ELF-1 (cell line): ENCODE data around the gene FFAR1.
A peak's percentile ranks its signal among the peaks of the same experiment; 100 is the strongest.
"Not testable (repeated sequence)": the region's sequence is repeated elsewhere in the genome, so short reads cannot be mapped to it uniquely, and the experiment has no call there.

Experiments
- DNase-seq: peaks from one replicate; pipeline ENCODE4 v3.0.0-alpha.2; 2016; ENCODE audit warnings: low read depth, low spot score

FFAR1 gene

GRCh38 chr19:35342430-35342829 lies 5.3 kb upstream of the FFAR1 start:
- DNase-seq = peak; percentile 69

- DNase-seq = no peak
Observed at GRCh38 chr19:35344511-35345031, 3.1 kb upstream of the FFAR1 start.

- DNase-seq = no peak
Observed at GRCh38 chr19:35345671-35346111, 2.0 kb upstream of the FFAR1 start.

GRCh38 chr19:35346193-35347052 lies 1.3 kb upstream of the FFAR1 start:
- DNase-seq = no peak

GRCh38 chr19:35347930-35348298 lies 212 bp downstream of the FFAR1 start:
- no peak for DNase-seq

- peak; percentile 67 for DNase-seq
Observed at GRCh38 chr19:35348911-35349611, 1.4 kb downstream of the FFAR1 start.

GRCh38 chr19:35349614-35350521 lies 2.2 kb downstream of the FFAR1 start:
- DNase-seq = no peak

- no peak for DNase-seq
Observed at GRCh38 chr19:35350591-35350990, 2.9 kb downstream of the FFAR1 start.

GRCh38 chr19:35351411-35352176 lies 3.9 kb downstream of the FFAR1 start:
- DNase-seq = no peak

GRCh38 chr19:35352177-35352447 lies 4.4 kb downstream of the FFAR1 start:
- DNase-seq = no peak

GRCh38 chr19:35352448-35353304 lies 5.0 kb downstream of the FFAR1 start:
- DNase-seq = peak; percentile 85

GRCh38 chr19:35353635-35354034 lies 5.9 kb downstream of the FFAR1 start:
- no peak for DNase-seq

GRCh38 chr19:35354898-35355297 lies 7.2 kb downstream of the FFAR1 start:
- DNase-seq = no peak

GRCh38 chr19:35355791-35356460 lies 8.2 kb downstream of the FFAR1 start:
- DNase-seq = no peak

- no peak for DNase-seq
Observed at GRCh38 chr19:35357867-35358573, 10.3 kb downstream of the FFAR1 start, which contains the start of gene FFAR3. Gene FFAR3, plus strand, starts transcription at chr19:35358460. Its CDS starts 431 bp downstream, at chr19:35358891.

GRCh38 chr19:35358834-35359233 lies 11.1 kb downstream of the FFAR1 start:
- DNase-seq = not testable (repeated sequence)

GRCh38 chr19:35359395-35359794 lies 11.7 kb downstream of the FFAR1 start:
- not testable (repeated sequence) for DNase-seq

GRCh38 chr19:35360081-35360480 lies 12.4 kb downstream of the FFAR1 start:
- not testable (repeated sequence) for DNase-seq
